C4-2B (cell line): Measurements from ENCODE around the gene TLCD3A.
"Not testable (repeated sequence)": the region's sequence is repeated elsewhere in the genome, so short reads cannot be mapped to it uniquely, and the experiment has no call there.

Source experiments
- H3K27ac ChIP-seq: fragments of 450-650 bp; 2 replicates; pipeline ENCODE4 v1.5.1; 2017
- ZFX ChIP-seq: fragments of 450-650 bp; IDR thresholded peaks from 2 replicates; pipeline ENCODE4 v1.6.1; 2017
- TF ChIP-seq, protein P1 (sequence below): fragments of 450-650 bp; conservative IDR thresholded peaks from 2 replicates; pipeline ENCODE4 v1.5.1; 2017; ENCODE audit warnings: mild to moderate bottlenecking

The TLCD3A gene

DNA sequence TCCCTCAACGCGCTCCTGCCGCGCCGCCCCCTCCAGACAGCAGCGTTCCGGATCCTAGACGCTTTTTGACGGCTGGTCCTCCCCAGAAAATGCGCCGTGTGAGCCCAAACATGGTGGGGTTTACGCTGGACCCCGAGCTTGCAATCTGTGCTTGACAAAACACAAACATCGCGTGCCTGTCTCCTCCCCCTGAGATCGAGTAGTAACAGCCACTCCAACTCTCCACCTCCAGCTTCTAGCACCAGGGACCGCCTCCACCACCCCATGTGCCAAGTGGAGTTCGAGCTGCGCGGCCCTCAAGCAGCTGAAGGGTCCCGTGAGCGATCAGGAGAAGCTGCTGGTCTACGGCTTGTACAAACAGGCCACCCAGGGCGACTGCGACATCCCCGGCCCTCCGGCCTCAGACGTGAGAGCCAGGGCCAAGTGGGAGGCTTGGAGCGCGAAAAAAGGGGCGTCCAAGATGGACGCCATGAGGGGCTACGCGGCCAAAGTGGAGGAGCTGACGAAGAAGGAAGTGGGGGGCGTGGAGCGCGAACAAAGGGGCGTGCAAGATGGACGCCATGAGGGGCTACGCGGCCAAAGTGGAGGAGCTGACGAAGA lies 20.3 kb downstream of the TLCD3A start:
- TF ChIP-seq, protein P1, sequence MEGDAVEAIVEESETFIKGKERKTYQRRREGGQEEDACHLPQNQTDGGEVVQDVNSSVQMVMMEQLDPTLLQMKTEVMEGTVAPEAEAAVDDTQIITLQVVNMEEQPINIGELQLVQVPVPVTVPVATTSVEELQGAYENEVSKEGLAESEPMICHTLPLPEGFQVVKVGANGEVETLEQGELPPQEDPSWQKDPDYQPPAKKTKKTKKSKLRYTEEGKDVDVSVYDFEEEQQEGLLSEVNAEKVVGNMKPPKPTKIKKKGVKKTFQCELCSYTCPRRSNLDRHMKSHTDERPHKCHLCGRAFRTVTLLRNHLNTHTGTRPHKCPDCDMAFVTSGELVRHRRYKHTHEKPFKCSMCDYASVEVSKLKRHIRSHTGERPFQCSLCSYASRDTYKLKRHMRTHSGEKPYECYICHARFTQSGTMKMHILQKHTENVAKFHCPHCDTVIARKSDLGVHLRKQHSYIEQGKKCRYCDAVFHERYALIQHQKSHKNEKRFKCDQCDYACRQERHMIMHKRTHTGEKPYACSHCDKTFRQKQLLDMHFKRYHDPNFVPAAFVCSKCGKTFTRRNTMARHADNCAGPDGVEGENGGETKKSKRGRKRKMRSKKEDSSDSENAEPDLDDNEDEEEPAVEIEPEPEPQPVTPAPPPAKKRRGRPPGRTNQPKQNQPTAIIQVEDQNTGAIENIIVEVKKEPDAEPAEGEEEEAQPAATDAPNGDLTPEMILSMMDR: peak; percentile 50; the same call in 1 of the 2 replicates
- no peak for TF ChIP-seq ZFX
- H3K27ac ChIP-seq: peak overlapping the region; percentile 98

DNA sequence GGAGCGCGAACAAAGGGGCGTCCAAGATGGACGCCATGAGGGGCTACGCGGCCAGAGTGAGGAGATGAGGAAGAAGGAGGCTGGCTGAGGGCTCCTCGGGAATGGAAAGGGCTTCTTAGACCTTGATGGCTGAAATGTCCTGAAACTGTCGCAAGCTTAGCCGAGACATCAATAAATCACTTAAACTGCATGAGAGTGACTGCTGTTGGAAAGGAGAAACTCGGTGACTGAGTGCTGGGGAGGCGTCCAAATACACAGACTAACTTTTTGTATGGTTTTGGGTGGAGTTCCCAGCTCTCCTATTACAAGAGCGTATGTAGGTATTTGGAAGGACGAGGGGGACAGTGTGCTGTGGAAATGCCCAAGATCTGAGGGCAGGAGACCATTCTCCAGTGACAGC lies 21.0 kb downstream of the TLCD3A start:
- no peak overlapping the region for H3K27ac ChIP-seq
- TF ChIP-seq, protein P1: no peak
- TF ChIP-seq ZFX: no peak

DNA sequence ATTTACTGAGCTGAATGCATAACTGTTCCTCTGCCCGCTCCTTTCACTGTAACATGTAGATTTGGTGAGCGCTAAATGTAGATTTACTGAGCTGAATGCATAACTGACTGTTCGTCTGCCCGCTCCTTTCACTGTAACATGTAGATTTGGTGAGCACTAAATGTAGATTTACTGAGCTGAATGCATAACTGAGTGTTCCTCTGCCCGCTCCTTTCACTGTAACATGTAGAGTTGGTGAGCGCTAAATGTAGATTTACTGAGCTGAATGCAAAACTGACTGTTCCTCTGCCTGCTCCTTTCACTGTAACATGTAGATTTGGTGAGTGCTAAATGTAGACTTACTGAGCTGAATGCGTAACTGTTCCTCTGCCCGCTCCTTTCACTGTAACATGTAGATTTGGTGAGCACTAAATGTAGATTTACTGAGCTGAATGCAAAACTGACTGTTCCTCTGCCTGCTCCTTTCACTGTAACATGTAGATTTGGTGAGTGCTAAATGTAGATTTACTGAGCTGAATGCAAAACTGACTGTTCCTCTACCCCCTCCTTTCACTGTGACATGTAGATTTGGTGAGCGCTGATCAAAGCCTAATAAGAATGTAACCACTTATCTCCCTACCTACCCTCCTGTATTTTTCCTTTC lies 23.0 kb downstream of the TLCD3A start:
- not testable (repeated sequence) for H3K27ac ChIP-seq

DNA sequence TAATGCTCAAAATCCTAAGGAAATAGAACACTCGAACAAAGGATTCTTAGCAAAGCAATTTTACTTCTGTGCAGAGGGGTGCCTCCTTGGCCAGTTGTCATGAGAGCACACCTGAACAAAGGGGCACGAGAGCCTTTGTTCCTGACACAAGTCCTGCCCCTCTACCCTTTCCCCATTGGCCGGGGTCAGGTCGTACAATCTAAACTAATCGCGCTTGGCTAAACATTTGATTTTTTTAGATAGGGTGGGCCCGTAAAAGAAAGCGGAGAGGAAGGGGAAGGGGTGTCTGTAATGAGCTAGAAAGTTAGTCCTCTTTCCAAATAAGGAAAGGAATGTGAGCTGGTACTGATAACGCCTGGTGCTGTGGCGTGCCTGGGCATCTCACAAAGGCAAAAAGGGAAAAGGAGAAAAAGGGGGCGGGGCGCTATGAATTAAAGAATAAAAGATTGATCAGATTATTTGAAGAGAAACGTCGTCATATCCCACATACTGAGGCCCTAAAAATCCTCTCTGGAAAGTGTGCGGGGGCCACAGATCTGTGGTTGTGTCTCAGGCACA lies 23.7 kb downstream of the TLCD3A start:
- H3K27ac ChIP-seq: not testable (repeated sequence)

DNA sequence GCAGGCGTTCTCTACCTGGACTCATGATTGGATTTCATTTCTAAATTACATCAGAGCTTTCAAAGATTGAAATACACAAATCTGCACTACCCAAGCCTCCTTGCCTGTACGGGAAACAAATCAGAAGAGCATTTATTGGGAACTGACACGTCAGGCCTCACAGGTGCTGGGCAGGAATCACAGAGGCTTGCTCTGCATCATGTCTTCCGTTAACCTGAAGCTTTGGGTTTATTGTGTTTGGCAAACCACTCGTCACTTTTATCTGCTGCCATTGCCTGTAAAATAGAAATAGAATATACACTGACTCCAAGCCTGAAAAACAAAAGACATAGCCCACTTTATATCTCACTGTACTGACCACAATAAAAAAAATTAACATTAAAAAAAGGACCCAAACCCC lies 27.6 kb downstream of the TLCD3A start:
- TF ChIP-seq, protein P1: no peak
- no peak for TF ChIP-seq ZFX

DNA sequence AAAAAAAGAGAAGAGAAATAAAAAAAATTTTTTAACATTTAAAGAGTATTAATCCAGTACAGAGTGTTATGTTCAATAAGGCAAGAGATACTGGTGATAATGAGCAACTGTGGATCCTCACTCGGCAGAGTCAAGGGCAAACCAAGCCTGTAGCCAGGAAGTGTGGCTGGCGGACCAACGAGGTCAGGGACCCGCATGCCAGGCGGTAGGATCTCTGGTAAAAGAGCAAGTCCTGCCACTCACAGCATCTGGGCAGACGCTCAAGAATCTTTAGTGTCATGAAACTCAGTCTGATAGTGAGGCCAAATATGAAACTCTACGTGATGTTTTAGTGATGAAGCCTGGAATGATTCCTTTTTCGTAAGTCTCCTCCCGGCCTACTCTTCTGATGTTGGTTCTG lies 28.0 kb downstream of the TLCD3A start:
- no peak for TF ChIP-seq ZFX
- TF ChIP-seq, protein P1: no peak
- H3K27ac ChIP-seq: no peak overlapping the region

More for the DNA sequence above, 27.6 kb downstream of the TLCD3A start:
- H3K27ac ChIP-seq: no peak overlapping the region

DNA sequence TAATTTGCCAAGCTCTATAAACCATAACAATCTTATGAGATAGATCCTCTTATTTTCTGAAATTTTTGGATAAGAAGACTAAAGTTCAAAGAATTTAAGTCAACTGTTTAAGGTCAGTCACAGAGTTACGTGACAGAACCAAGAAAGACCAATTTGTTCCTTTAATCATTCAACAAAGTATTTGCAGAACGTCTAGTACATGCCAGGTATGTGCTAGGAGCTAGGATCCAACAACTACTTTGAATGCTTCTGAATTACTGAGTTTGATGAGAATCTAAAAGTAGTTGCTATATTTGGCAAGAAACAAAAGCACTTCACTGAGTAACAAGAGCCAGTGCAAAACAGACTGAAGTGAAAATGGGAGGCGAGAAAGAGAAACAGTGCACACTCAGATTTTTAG lies 34.7 kb downstream of the TLCD3A start:
- TF ChIP-seq, protein P1: no peak
- TF ChIP-seq ZFX: no peak
- H3K27ac ChIP-seq: no peak overlapping the region

DNA sequence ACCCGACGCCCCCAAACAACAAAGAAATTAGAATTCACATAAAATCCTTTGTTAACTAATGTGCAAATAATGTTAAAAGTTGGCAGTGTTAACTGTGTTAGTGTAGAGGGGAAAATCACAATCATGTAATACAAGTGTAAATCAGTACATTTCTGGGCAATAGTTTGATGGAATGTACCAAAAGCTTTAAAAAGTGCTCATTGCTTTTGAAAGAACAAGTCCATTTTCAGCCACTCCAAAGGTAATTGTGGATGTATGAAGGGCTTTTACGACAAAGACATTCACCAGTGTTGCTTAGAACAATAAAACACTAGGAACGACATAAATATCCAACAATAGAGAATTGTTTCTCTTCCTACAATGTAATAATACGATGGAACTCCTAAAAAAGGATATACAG lies 40.6 kb downstream of the TLCD3A start:
- H3K27ac ChIP-seq: no peak overlapping the region
- TF ChIP-seq, protein P1: no peak
- no peak for TF ChIP-seq ZFX
